Gastroesophageal sphincter (tissue), 4 donors: ENCODE results near the gene TNFRSF6B. TPM values are rescaled to one million over a fixed set of nuclear protein-coding genes. Genes with fewer than 3 reads are reported as not detected.

ENCODE experiments used
- ATAC-seq: fragments of 150-250 bp; one replicate; pipeline ENCODE4 v1.9.1; 2016; ENCODE audit warnings: mild to moderate bottlenecking, moderate library complexity
- H3K27ac ChIP-seq, 4 donors: fragments of 200-600 bp; sonication (generic) in 3 of 4; 1 replicate in 3 of 4; 2 replicates in 1 of 4; pipeline ENCODE4 v1.5.1; 2016 to 2019
- H3K27me3 ChIP-seq: fragments of 200-600 bp; sonication (generic); one replicate; pipeline ENCODE4 v1.5.1; 2019
- H3K36me3 ChIP-seq, 2 donors: fragments of 200-600 bp; sonication (generic); one replicate each; pipeline ENCODE4 v1.5.1; 2019; ENCODE audit warnings: control low read depth in 1 of 2
- H3K4me1 ChIP-seq, 3 donors: fragments of 200-600 bp; sonication (generic); 1 replicate in 2 of 3; 2 replicates in 1 of 3; pipeline ENCODE4 v1.5.1; 2016 to 2019; ENCODE audit warnings: control low read depth in 2 of 3
- H3K4me3 ChIP-seq, 2 donors: fragments of 200-600 bp; sonication (generic); one replicate each; pipeline ENCODE4 v1.5.1; 2019; ENCODE audit warnings: mild to moderate bottlenecking in 1 of 2, moderate library complexity in 1 of 2
- H3K9me3 ChIP-seq, 3 donors: fragments of 200-600 bp; sonication (generic); one replicate each; pipeline ENCODE4 v1.5.1; 2017 to 2019; ENCODE audit warnings: control low read depth in 2 of 3
- EP300 ChIP-seq: sonication (generic); formaldehyde crosslinking; IDR thresholded peaks from one replicate; pipeline ENCODE4 v1.6.1; 2017; ENCODE audit warnings: antibody characterized with exemption, mild to moderate bottlenecking
- POLR2A ChIP-seq, 2 donors: fragments of 450-650 bp; IDR thresholded peaks; one replicate each; pipeline ENCODE4 v1.6.1; 2017; ENCODE audit warnings: antibody characterized with exemption in 2 of 2, mild to moderate bottlenecking in 2 of 2, moderate library complexity in 1 of 2
- POLR2AphosphoS5 ChIP-seq: sonication (generic); formaldehyde crosslinking; IDR thresholded peaks from one replicate; pipeline ENCODE4 v1.6.1; 2017; ENCODE audit warnings: antibody characterized with exemption
- WGBS, 2 donors: methylation state at CpG; one replicate each; pipeline ENCODE4 v1.1.5; 2018; ENCODE audit warnings: low coverage in 1 of 2; 5-methylcytosine and 5-hydroxymethylcytosine counted together
- total RNA-seq, 4 donors: library from RNA; depleted of rRNA; stranded (reverse); fragments of >200 nt; gene quantifications; one replicate each; pipeline ENCODE4 v1.1.0, GENCODE V29; 2016
- TF ChIP-seq, protein P1 (sequence below), 4 experiments: fragments of 200-600 bp in 2 of 4; fragments of 450-650 bp in 2 of 4; sonication (generic) in 1 of 4; IDR thresholded peaks; one replicate each; pipeline ENCODE4 v1.5.1; 2017 to 2019; ENCODE audit warnings: antibody characterized with exemption in 4 of 4, mild to moderate bottlenecking in 2 of 4, moderate library complexity in 2 of 4

The TNFRSF6B gene
- total RNA-seq, 4 donors from 2014 or later = 8.9 to 27.8 (median 15.4) TPM

DNA sequence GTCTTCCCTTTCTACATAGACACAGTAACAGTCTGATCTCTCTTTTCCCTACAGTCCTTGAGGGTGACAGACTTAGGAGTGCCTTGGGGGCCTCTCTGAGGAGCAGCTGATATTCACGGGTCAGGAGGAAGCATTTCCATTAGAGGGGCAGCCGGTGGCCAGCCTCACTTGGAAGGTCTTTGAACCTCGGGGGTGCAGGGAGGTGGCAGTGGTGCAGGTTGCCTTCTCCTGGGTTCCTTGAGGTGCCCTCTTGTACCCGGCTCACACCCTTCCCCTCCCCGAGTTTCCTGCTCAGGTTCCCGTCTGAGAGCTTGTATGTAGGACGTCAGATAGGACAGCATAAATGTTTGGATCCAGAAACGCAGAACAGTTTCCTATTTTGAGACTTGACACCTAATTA lies 35.8 kb upstream of the TNFRSF6B start:
- ATAC-seq = no peak
- TF ChIP-seq EP300 (no peak), POLR2A (IDR thresholded peaks at IDR 0.05) (no peak), POLR2AphosphoS5 (no peak)
- TF ChIP-seq, protein P1, sequence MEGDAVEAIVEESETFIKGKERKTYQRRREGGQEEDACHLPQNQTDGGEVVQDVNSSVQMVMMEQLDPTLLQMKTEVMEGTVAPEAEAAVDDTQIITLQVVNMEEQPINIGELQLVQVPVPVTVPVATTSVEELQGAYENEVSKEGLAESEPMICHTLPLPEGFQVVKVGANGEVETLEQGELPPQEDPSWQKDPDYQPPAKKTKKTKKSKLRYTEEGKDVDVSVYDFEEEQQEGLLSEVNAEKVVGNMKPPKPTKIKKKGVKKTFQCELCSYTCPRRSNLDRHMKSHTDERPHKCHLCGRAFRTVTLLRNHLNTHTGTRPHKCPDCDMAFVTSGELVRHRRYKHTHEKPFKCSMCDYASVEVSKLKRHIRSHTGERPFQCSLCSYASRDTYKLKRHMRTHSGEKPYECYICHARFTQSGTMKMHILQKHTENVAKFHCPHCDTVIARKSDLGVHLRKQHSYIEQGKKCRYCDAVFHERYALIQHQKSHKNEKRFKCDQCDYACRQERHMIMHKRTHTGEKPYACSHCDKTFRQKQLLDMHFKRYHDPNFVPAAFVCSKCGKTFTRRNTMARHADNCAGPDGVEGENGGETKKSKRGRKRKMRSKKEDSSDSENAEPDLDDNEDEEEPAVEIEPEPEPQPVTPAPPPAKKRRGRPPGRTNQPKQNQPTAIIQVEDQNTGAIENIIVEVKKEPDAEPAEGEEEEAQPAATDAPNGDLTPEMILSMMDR (IDR thresholded peaks at IDR 0.05) = no peak
- H3K4me3 ChIP-seq = no peak overlapping the region
- H3K36me3 ChIP-seq = peaks cover 0 to 51% of the 10 kb centered on the region in 2 donors
- no peak overlapping the region for H3K27ac ChIP-seq
- WGBS, 2 donors = 70 to 72% methylated on average over 2 to 6 of the region's 8 CpGs
- no peaks in the 10 kb centered on the region for H3K27me3 ChIP-seq
- H3K4me1 ChIP-seq = peaks cover 0 to 45% (median 14%) of the 10 kb centered on the region in 3 donors
- no peaks in the 10 kb centered on the region for H3K9me3 ChIP-seq

DNA sequence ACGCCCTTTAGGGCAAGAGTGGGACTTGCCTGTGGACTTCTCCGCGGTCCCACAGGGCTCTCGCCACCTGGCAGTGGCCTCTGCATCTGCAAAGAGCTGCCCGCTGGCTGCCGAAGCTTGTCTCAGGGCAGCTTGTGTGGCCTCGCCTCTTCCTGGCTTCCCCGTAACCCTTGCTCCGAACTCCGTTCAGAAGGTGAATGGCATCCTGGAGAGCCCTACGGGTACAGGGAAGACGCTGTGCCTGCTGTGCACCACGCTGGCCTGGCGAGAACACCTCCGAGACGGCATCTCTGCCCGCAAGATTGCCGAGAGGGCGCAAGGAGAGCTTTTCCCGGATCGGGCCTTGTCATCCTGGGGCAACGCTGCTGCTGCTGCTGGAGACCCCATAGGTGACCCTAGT lies 35.3 kb upstream of the TNFRSF6B start:
- Histone ChIP-seq H3K36me3 (peaks cover 0 to 56% of the 10 kb centered on the region in 2 donors), H3K4me1 (peaks cover 0 to 45% (median 14%) of the 10 kb centered on the region in 3 donors), H3K4me3 (no peak overlapping the region), H3K27ac (no peak overlapping the region), H3K27me3 (no peaks in the 10 kb centered on the region), H3K9me3 (no peaks in the 10 kb centered on the region)
- no peak for ATAC-seq
- WGBS, 2 donors = 91 to 96% methylated on average over 4 to 9 of the region's 22 CpGs
- TF ChIP-seq EP300 = no peak
- TF ChIP-seq POLR2AphosphoS5 = no peak

DNA sequence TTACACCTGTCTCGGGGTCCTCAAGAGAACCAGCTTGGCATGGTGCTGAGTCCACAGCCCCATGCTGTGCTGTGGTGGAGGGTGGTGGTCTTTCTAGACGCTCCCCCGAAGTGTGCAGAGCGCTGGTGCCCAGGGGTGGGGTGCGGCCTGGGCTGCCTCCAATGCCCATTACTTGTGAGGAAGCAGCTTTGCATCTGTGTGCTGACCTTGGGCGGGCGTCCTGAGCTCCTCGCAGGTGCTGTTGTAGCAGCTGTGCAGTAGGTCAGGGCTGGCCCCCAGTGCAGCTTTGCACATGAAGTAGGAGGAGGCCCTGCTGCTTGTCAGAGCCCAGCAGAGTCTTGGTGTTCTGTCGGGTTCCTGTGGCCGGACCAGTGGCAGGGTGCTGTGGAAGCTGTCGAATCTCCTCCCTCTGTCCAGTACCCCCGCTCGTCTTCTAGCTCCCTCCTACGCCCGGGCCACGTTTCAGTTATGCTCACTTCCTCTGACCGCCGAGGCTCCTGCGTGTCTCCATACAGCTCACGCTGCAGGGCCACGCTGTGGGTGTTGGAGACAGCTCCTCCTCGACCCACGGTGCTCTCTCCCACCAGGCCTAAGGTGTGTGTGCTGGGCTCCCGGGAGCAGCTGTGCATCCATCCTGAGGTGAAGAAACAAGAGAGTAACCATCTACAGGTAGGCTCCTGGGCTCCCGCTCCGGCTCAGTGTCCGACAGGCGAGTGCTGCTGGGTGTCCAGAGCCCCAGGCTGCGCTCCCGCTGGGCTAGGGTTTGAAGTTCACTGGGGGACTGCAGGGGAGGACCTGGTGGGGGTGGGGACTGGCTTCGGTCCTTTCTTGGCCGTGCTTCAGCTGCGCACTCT lies 34.3 kb upstream of the TNFRSF6B start:
- peaks cover 0 to 36% (median 14%) of the 10 kb centered on the region in 3 donors for H3K4me1 ChIP-seq
- H3K27ac ChIP-seq = no peak overlapping the region
- peaks cover 0 to 67% of the 10 kb centered on the region in 2 donors for H3K36me3 ChIP-seq
- no peaks in the 10 kb centered on the region for H3K9me3 ChIP-seq
- no peak overlapping the region for H3K4me3 ChIP-seq
- 83% methylated on average over 2 to 5 of the region's 33 CpGs for WGBS, 2 donors
- TF ChIP-seq, protein P1 (IDR thresholded peaks at IDR 0.05) = no peak
- TF ChIP-seq EP300 = no peak
- no peak for TF ChIP-seq POLR2A (IDR thresholded peaks at IDR 0.05)
- TF ChIP-seq POLR2AphosphoS5 = no peak
- no peak for ATAC-seq
- H3K27me3 ChIP-seq = no peaks in the 10 kb centered on the region

DNA sequence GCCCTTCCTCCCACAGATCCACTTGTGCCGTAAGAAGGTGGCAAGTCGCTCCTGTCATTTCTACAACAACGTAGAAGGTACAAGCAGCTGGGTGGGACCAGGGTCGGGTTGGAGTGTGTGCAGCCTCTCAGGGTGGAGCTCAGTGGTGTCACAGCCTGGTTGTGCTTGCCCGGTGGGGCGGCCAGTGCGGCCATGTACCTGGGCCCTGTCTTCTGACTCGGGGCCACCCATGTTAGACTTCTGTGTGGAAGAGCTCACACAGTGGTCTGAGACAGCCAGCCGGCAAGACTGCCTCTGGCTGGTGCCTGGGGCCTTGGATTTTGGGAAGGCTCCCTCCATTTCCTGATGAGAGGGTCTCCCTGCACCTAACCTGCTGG lies 33.7 kb upstream of the TNFRSF6B start:
- H3K27ac ChIP-seq = no peak overlapping the region
- ATAC-seq = no peak
- H3K36me3 ChIP-seq = peaks cover 0 to 73% of the 10 kb centered on the region in 2 donors
- H3K4me1 ChIP-seq = peaks cover 0 to 30% (median 9%) of the 10 kb centered on the region in 3 donors
- no peak for TF ChIP-seq EP300
- no peak overlapping the region for H3K4me3 ChIP-seq
- H3K9me3 ChIP-seq = no peaks in the 10 kb centered on the region
- H3K27me3 ChIP-seq = no peaks in the 10 kb centered on the region
- no CpG with 5 or more reads among the region's 9 CpGs for WGBS, 2 donors

DNA sequence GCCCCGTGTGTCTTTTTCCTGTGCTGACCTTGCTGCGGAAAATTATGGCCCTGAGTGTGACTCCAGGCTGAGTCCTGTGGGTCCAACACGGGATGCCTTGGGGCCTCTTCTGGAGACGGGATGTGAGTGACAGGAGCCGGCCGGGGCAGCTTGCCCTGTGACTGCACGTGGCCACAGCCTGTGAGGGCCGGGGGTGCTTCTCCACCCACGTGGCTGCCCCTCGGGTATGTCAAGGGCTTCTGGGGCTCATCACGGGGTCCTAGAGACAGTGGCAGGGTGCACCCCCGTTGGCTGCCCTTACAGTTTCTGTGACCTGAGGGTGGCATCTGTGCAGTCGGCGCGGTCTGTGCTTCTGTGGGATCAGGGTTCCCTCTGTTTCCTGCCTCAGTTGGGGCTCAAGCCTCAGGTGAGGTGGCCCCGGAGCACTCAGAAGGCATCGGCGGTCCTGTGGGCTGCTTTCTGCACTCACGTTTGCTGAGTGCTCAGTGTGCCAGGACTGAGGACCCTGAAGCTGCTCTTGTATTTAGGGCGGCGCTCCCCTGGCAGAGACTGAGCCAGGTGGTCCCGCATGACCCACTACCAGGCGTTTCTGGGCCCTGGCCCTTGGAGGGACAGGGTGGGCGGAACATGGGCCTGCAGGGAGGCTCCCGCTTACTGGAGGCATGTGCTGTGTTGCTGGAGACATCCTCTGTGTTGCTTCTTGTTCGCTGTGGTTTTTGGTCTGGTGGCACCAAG lies 33.0 kb upstream of the TNFRSF6B start:
- Histone ChIP-seq H3K27ac (no peak overlapping the region), H3K4me3 (no peak overlapping the region), H3K27me3 (no peaks in the 10 kb centered on the region), H3K9me3 (no peaks in the 10 kb centered on the region), H3K36me3 (peaks cover 0 to 80% of the 10 kb centered on the region in 2 donors), H3K4me1 (peaks cover 0 to 28% (median 8%) of the 10 kb centered on the region in 3 donors)
- TF ChIP-seq, protein P1 (IDR thresholded peaks at IDR 0.05) = no peak
- no peak for TF ChIP-seq EP300
- no peak for TF ChIP-seq POLR2AphosphoS5
- no peak for TF ChIP-seq POLR2A (IDR thresholded peaks at IDR 0.05)
- no peak for ATAC-seq
- WGBS, 2 donors = 40% methylated on average over 1 of the region's 26 CpGs; no CpG with 5 or more reads in 1 of the 2 donors
